ENCODE data around the gene OR4K5.

OR4K5 gene

GRCh38 chr14:19920021-19920657 lies at the start of gene OR4K5:
Gene OR4K5 (plus strand): TSS chr14:19920607. CDS start chr14:19920607, 0 bp downstream.
- H3K4me3 ChIP-seq (ENCODE audit: low read depth, low read length) = no peak within 1 kb of the TSS
- TF ChIP-seq CTCF (IDR thresholded peaks at IDR 0.05; ENCODE audit: control insufficient read depth, extremely low read depth, insufficient read depth) = no peak
- DNase-seq (ENCODE audit: low read depth) = no peak

GRCh38 chr14:19873178-19873577 lies 47.2 kb upstream of the OR4K5 start:
- TF ChIP-seq CTCF (IDR thresholded peaks at IDR 0.05; ENCODE audit: control insufficient read depth, extremely low read depth, insufficient read depth) = peak; percentile 24; the same call in 1 of the 2 replicates
- H3K4me3 ChIP-seq (ENCODE audit: low read depth, low read length) = no peak overlapping the region
- no peak for DNase-seq (ENCODE audit: low read depth)

DNA sequence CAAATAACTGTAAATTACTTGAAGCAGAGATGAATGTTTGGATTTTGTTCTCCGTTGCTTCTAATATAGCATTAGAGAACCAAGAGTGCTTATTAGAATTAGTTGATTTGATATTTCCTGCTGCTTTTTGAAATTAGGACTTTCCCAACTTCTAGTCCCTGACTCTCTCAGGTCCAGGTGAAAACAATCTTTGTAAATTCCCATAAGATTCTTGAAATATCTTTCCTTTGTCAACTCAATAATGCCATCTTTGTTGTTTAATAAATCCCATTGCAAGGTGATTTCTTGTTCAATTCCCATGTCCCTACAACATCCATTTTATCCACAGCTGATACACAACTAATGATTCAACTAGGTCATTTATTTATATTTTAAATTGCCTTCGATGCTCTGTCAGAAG lies 45.6 kb upstream of the OR4K5 start, which contains the start of gene OR4K2:
Gene OR4K2, plus strand, starts transcription at position 301 of the 400 bp plus-strand sequence. CDS start 1,126 bp downstream, outside the sequence.
- no peak within 1 kb of the TSS for H3K4me3 ChIP-seq (ENCODE audit: low read depth, low read length)
- no peak for TF ChIP-seq CTCF (IDR thresholded peaks at IDR 0.05; ENCODE audit: control insufficient read depth, extremely low read depth, insufficient read depth)
- no peak for DNase-seq (ENCODE audit: low read depth)

DNA sequence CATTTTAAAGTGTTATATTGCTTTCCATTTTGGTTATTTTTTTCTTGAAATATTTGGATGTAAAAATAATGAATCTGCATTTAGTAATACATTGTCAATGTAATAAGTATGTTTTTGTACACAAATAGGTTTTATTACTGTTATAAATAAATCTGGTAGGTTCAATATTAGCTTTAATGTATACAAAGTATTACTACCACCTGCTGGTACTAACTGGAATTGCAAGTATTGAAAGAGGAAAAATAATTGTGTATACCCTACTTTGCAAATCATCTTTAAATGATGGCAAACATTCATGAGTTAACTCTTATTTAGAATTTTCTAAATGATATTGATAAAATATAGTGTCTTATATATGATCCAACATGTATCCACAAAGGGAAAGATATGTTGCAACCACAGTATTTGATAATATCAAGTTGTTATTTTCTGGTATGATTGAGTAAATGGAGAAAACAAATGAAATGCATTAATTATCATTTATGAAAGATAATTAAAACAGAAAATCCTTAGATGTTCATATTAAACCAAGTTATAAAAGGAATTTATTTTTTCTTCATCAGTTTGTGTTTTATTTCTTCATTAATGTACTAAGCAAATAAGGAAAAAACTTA lies 42.3 kb upstream of the OR4K5 start:
- peak; percentile 80 for TF ChIP-seq CTCF (IDR thresholded peaks at IDR 0.05; ENCODE audit: control insufficient read depth, extremely low read depth, insufficient read depth)
- H3K4me3 ChIP-seq (ENCODE audit: low read depth, low read length) = no peak overlapping the region
- no peak for DNase-seq (ENCODE audit: low read depth)

DNA sequence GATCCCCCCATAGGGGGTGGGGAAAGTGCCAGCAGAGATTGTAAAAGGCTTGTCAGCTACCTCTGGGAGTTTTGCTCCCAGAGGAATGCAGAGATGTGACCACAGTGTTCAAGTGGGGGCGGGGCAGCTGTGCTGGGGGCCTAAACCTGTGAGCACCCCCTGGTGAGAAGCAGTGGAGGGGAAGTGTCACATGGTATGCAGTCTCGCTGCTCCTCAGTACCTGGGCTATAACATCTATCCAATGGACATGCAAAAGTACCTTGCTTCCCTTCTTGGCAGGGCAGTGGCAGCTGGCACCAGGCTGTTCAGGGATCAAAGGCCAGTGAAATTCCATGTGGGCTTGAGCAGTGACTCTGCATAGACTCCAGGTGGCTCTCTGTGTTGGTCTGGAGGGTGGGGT lies 25.1 kb upstream of the OR4K5 start:
- no peak for DNase-seq (ENCODE audit: low read depth)
- no peak overlapping the region for H3K4me3 ChIP-seq (ENCODE audit: low read depth, low read length)
- no peak for TF ChIP-seq CTCF (IDR thresholded peaks at IDR 0.05; ENCODE audit: control insufficient read depth, extremely low read depth, insufficient read depth)

DNA sequence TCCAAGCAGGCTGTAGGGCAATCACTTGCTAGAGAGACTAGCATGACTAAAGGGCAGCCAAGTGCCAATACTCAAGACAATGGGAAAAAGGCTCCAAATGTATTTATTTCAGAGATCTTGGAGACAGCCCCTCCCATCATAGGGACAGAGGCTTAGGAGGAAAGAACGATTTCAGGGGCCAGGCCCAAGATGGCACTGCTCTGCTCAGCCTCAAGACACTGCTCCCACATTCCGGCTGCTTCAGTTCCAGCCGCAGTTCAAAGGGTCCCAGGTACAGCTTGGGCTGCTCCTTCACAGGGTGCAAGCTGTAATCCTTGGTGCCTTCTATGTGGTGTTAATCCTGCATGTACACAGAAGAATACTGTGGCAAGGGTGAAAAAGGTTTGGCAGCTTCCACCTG lies 19.4 kb upstream of the OR4K5 start:
- no peak for TF ChIP-seq CTCF (IDR thresholded peaks at IDR 0.05; ENCODE audit: control insufficient read depth, extremely low read depth, insufficient read depth)
- no peak overlapping the region for H3K4me3 ChIP-seq (ENCODE audit: low read depth, low read length)
- DNase-seq (ENCODE audit: low read depth) = no peak

All from LNCaP clone FGC (cell line).